GM23338 (cell line): ENCODE measurements around the gene GNAS. TPM values are rescaled to one million over a fixed set of nuclear protein-coding genes. Genes with fewer than 3 reads are reported as not detected.

Experiments used
- ATAC-seq: fragments of 200-7000 bp; cut with Tn5 transposase; 3 replicates; pipeline ENCODE4 v1.9.1; 2020
- DNase-seq: peaks from one replicate; pipeline ENCODE4 v3.0.0-alpha.2; 2015; ENCODE audit warnings: low spot score
- H2AFZ ChIP-seq: fragments of 200-600 bp; sonication (generic); 2 replicates; pipeline ENCODE4 v1.8.0; 2016; ENCODE audit warnings: antibody characterized with exemption, mild to moderate bottlenecking, moderate library complexity
- H3F3A ChIP-seq: fragments of 200-600 bp; sonication (generic); replicated peaks from 2 replicates; pipeline ENCODE4 v1.8.0; 2017; ENCODE audit warnings: antibody characterized with exemption, mixed run types, low read depth
- H3K27ac ChIP-seq: fragments of 200-600 bp; sonication (generic); 2 replicates; pipeline ENCODE4 v1.6.1; 2016; ENCODE audit warnings: low read depth
- H3K27me3 ChIP-seq: fragments of 200-600 bp; sonication (generic); 2 replicates; pipeline ENCODE4 v1.8.0; 2016; ENCODE audit warnings: mild to moderate bottlenecking, mixed run types, moderate library complexity; ENCODE audit not compliant: insufficient read depth
- H3K36me3 ChIP-seq: fragments of 200-600 bp; sonication (generic); 2 replicates; pipeline ENCODE4 v1.8.0; 2016; ENCODE audit warnings: mild to moderate bottlenecking; ENCODE audit not compliant: insufficient read depth
- H3K4me1 ChIP-seq: fragments of 200-600 bp; sonication (generic); 2 replicates; pipeline ENCODE4 v1.8.0; 2016; ENCODE audit warnings: mild to moderate bottlenecking, moderate library complexity; ENCODE audit not compliant: insufficient read depth
- H3K4me2 ChIP-seq: fragments of 200-600 bp; sonication (generic); 2 replicates; pipeline ENCODE4 v1.7.1; 2017; ENCODE audit warnings: mixed run types
- H3K4me3 ChIP-seq: fragments of 200-600 bp; sonication (generic); 2 replicates; pipeline ENCODE4 v1.6.1; 2016; ENCODE audit warnings: mixed run types
- H3K79me2 ChIP-seq: fragments of 200-600 bp; sonication (generic); replicated peaks from 2 replicates; pipeline ENCODE4 v1.8.0; 2017; ENCODE audit warnings: mild to moderate bottlenecking; ENCODE audit not compliant: insufficient read depth
- H3K9me2 ChIP-seq: fragments of 200-600 bp; sonication (generic); 2 replicates; pipeline ENCODE4 v1.8.0; 2017; ENCODE audit not compliant: insufficient read depth
- H4K20me1 ChIP-seq: fragments of 200-600 bp; sonication (generic); replicated peaks from 2 replicates; pipeline ENCODE4 v1.8.0; 2017; ENCODE audit warnings: mild to moderate bottlenecking; ENCODE audit not compliant: insufficient read depth
- H3K27ac Mint-ChIP-seq: 2 replicates; pipeline ENCODE4 v1.8.0; 2020; ENCODE audit warnings: inconsistent platforms, mild to moderate bottlenecking, moderate library complexity, mixed read lengths
- H3K27me3 Mint-ChIP-seq: 3 replicates; pipeline ENCODE4 v1.8.0; 2022; ENCODE audit warnings: low read depth, mild to moderate bottlenecking, moderate library complexity, mixed read lengths, inconsistent platforms; ENCODE audit not compliant: insufficient read depth, poor library complexity
- H3K36me3 Mint-ChIP-seq: 3 replicates; pipeline ENCODE4 v1.8.0; 2021; ENCODE audit warnings: low read depth, mild to moderate bottlenecking, inconsistent platforms, moderate library complexity, mixed read lengths
- H3K4me1 Mint-ChIP-seq: 3 replicates; pipeline ENCODE4 v1.8.0; 2020; ENCODE audit warnings: mild to moderate bottlenecking, inconsistent platforms, mixed read lengths
- H3K4me3 Mint-ChIP-seq: 3 replicates; pipeline ENCODE4 v1.8.0; 2021; ENCODE audit warnings: moderate library complexity, mild to moderate bottlenecking, inconsistent platforms, mixed read lengths
- H3K9me3 Mint-ChIP-seq: 3 replicates; pipeline ENCODE4 v1.8.0; 2020; ENCODE audit warnings: moderate library complexity, mild to moderate bottlenecking, inconsistent platforms, mixed read lengths
- CREB1 ChIP-seq: fragments of 250-450 bp; sonication (Bioruptor Pico); IDR thresholded peaks from 2 replicates; pipeline ENCODE4 v1.5.0; 2020; ENCODE audit warnings: low read depth, mild to moderate bottlenecking, moderate library complexity
- CTCF ChIP-seq, 2 experiments: fragments of 200-600 bp in 1 of 2; sonication (generic) in 1 of 2; conservative IDR thresholded peaks; 2 replicates each; pipeline versions ENCODE4 v1.5.1 to v1.6.1; 2016 to 2017; ENCODE audit warnings: antibody characterized with exemption in 2 of 2, low read depth in 2 of 2, mild to moderate bottlenecking in 2 of 2, moderate library complexity in 1 of 2
- ETS1 ChIP-seq: IDR thresholded peaks from 2 replicates; pipeline ENCODE4 v1.6.1; 2016; ENCODE audit warnings: antibody characterized with exemption
- EZH2 ChIP-seq: fragments of 200-600 bp; sonication (generic); IDR thresholded peaks from one replicate; pipeline ENCODE4 v1.8.0; 2017; ENCODE audit warnings: antibody characterized with exemption, mild to moderate bottlenecking, low read depth; ENCODE audit not compliant: unreplicated experiment
- EZH2phosphoT487 ChIP-seq: fragments of 200-600 bp; sonication (generic); IDR thresholded peaks from one replicate; pipeline ENCODE4 v1.8.1; 2018; ENCODE audit warnings: antibody characterized with exemption; ENCODE audit not compliant: unreplicated experiment
- JUNB ChIP-seq: IDR thresholded peaks from one replicate; pipeline ENCODE4 v1.6.1; 2016; ENCODE audit warnings: antibody characterized with exemption; ENCODE audit not compliant: unreplicated experiment
- NANOG ChIP-seq: IDR thresholded peaks from 2 replicates; pipeline ENCODE4 v1.6.1; 2016; ENCODE audit warnings: antibody characterized with exemption, borderline replicate concordance
- POLR2AphosphoS5 ChIP-seq: IDR thresholded peaks from 2 replicates; pipeline ENCODE4 v1.6.1; 2016; ENCODE audit warnings: antibody characterized with exemption, low read depth
- REST ChIP-seq: IDR thresholded peaks from one replicate; pipeline ENCODE4 v1.6.1; 2018; ENCODE audit warnings: antibody characterized with exemption; ENCODE audit not compliant: unreplicated experiment
- STAT1 ChIP-seq: IDR thresholded peaks from one replicate; pipeline ENCODE4 v1.6.1; 2016; ENCODE audit warnings: antibody characterized with exemption; ENCODE audit not compliant: unreplicated experiment
- ZNF114 ChIP-seq: fragments of 250-450 bp; sonication (Bioruptor Pico); IDR thresholded peaks from 2 replicates; pipeline ENCODE4 v1.5.0; 2020; ENCODE audit warnings: mild to moderate bottlenecking, moderate library complexity
- ZNF462 ChIP-seq: fragments of 250-450 bp; sonication (Bioruptor Pico); IDR thresholded peaks from 2 replicates; pipeline ENCODE4 v1.5.0; 2020; ENCODE audit warnings: mild to moderate bottlenecking, moderate library complexity
- polyA plus RNA-seq: library from polyadenylated mRNA; unstranded; fragments of >200 nt; fragmentation: Nextera tagmentation; extraction: Ambion mirVana; gene quantifications from 2 replicates; pipeline ENCODE4 v1.2.1, GENCODE V29; 2016
- total RNA-seq: library from RNA; depleted of rRNA; stranded (reverse); fragments of >200 nt; shearing (Covaris generic); gene quantifications from 2 replicates; pipeline ENCODE4 v1.2.3, GENCODE V29; 2014

Gene GNAS
- total and polyA plus RNA-seq, 2 experiments from 2014 or later, result 917 to 1,042 TPM

- ATAC-seq (no peak), DNase-seq (no peak)
- Histone ChIP-seq H4K20me1 (no peaks in the 10 kb centered on the region), H3K36me3 (no peaks in the 10 kb centered on the region), H3F3A (peaks cover 5% of the 10 kb centered on the region; the same call in 1 of the 2 replicates), H3K9me2 (no peaks in the 10 kb centered on the region), H3K4me1 (peaks cover 51% of the 10 kb centered on the region), H3K27ac (no peak overlapping the region), H2AFZ (no peak overlapping the region), H3K27me3 (no peaks in the 10 kb centered on the region), H3K4me2 (no peak overlapping the region), H3K79me2 (no peaks in the 10 kb centered on the region; the same call in 1 of the 2 replicates), H3K4me3 (no peak overlapping the region)
- Mint-ChIP-seq H3K4me1 (peaks cover 65% of the 10 kb centered on the region), H3K36me3 (peaks cover 34% of the 10 kb centered on the region), H3K27ac (no peak overlapping the region), H3K27me3 (peaks cover 5% of the 10 kb centered on the region), H3K4me3 (no peak overlapping the region), H3K9me3 (no peaks in the 10 kb centered on the region)
- no peak for TF ChIP-seq REST
- no peak for TF ChIP-seq CTCF (conservative IDR thresholded peaks at IDR 0.05; ENCODE audit: low read depth in 2 of 2)
- no peak for TF ChIP-seq ETS1
- no peak for TF ChIP-seq EZH2
- TF ChIP-seq CREB1 (CRISPR knock-in tag), result no peak
- no peak for TF ChIP-seq JUNB
- no peak for TF ChIP-seq NANOG
- TF ChIP-seq EZH2phosphoT487, result no peak
- TF ChIP-seq ZNF114, result no peak
- TF ChIP-seq ZNF462 (CRISPR knock-in tag), result no peak
- TF ChIP-seq STAT1, result no peak
- TF ChIP-seq POLR2AphosphoS5, result no peak
Measured at GRCh38 chr20:58875111-58875510, 22.6 kb downstream of the GNAS start.
